Endothelial cell of umbilical vein (primary cell): ENCODE measurements around the gene REM2.

Experiments
- EZH2 ChIP-seq: IDR thresholded peaks from 2 replicates; pipeline ENCODE4 v1.6.1; 2012; ENCODE audit warnings: borderline replicate concordance, low read depth, mild to moderate bottlenecking, moderate library complexity, low read length, inconsistent platforms; ENCODE audit not compliant: severe bottlenecking
- FOS ChIP-seq: IDR thresholded peaks from 2 replicates; pipeline ENCODE4 v1.6.1; 2011; ENCODE audit warnings: mild to moderate bottlenecking, low read length, moderate library complexity, borderline replicate concordance; ENCODE audit not compliant: insufficient read depth
- MYC ChIP-seq: IDR thresholded peaks from one replicate; pipeline ENCODE4 v1.6.1; 2011; ENCODE audit warnings: mild to moderate bottlenecking, low read depth, low read length
- POLR2AphosphoS5 ChIP-seq: IDR thresholded peaks from 2 replicates; pipeline ENCODE4 v1.6.1; 2012; ENCODE audit warnings: low read depth, mild to moderate bottlenecking, control low read depth, low read length, moderate library complexity; ENCODE audit not compliant: insufficient read depth
- TF ChIP-seq, protein P1 (sequence below), 2 donors: IDR thresholded peaks; 1 replicate in 1 of 2; 2 replicates in 1 of 2; pipeline ENCODE4 v1.5.1; 2011; ENCODE audit warnings: low read length in 2 of 2, mild to moderate bottlenecking in 2 of 2, moderate library complexity in 2 of 2, control low read depth in 1 of 2, inconsistent platforms in 1 of 2, low read depth in 1 of 2; ENCODE audit not compliant: insufficient read depth in 1 of 2; ENCODE audit errors: extremely low read depth in 1 of 2

DNA sequence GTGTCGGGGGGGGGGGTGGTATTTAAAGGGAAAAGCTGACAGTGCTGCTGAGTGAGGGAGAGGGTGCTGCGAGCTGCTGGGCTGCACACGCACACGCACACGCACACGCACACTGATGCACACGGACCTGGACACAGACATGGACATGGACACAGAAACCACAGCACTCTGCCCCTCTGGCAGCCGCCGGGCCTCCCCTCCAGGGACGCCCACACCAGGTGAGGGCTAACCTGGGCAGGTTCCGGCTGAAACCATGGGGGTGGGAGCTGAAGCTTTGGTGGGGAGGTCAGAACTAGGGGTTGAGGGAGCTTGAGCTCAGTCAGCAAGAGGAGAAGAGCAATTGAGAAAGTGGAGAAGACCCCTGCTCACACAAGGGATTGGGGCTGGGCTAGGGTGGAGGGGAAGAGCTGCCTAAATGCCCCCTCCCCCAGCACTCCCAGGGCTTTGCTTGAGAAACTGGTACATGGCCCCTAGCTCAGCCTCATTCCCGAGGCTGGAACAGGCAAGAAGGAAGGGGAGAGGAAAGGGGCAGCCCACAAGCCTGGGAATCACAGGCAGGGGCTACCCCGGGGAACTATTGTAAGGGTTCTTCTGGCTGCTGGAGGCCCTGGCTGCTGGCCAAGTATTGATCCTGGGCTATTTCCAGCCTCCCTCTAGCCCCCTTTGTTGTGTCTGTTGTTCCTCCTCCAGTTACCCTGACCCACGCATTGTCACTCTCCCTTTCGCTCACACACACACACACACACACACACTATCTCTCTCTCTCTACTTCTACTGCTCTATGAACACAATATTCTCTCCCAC is at the start of gene REM2:
- no peak for TF ChIP-seq EZH2
- TF ChIP-seq, protein P1, sequence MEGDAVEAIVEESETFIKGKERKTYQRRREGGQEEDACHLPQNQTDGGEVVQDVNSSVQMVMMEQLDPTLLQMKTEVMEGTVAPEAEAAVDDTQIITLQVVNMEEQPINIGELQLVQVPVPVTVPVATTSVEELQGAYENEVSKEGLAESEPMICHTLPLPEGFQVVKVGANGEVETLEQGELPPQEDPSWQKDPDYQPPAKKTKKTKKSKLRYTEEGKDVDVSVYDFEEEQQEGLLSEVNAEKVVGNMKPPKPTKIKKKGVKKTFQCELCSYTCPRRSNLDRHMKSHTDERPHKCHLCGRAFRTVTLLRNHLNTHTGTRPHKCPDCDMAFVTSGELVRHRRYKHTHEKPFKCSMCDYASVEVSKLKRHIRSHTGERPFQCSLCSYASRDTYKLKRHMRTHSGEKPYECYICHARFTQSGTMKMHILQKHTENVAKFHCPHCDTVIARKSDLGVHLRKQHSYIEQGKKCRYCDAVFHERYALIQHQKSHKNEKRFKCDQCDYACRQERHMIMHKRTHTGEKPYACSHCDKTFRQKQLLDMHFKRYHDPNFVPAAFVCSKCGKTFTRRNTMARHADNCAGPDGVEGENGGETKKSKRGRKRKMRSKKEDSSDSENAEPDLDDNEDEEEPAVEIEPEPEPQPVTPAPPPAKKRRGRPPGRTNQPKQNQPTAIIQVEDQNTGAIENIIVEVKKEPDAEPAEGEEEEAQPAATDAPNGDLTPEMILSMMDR (IDR thresholded peaks at IDR 0.05; ENCODE audit: extremely low read depth in 1 of 2, insufficient read depth in 1 of 2, low read depth in 1 of 2, low read length in 2 of 2), result no peak
- no peak for TF ChIP-seq POLR2AphosphoS5
- TF ChIP-seq FOS, result no peak
- TF ChIP-seq MYC, result no peak
